Activated CD4-positive, alpha-beta memory T cell treated with anti-CD3 and anti-CD28 coated beads, Interleukin-2, amount 10 ng/mL, durations not matched to agents 7 days and 5 days (primary cell): ENCODE data around the gene FAM114A2. TPM values are rescaled to one million over a fixed set of nuclear protein-coding genes. Genes with fewer than 3 reads are reported as not detected.

Source experiments
- CTCF ChIA-PET: fragments of 350-600 bp; sonication (Branson Sonifier 250); formaldehyde crosslinking; loops from one replicate; lab custom pipeline; 2021; ENCODE audit warnings: antibody characterized with exemption, inconsistent platforms; lab: Charles Lee
- POLR2A ChIA-PET: fragments of 350-600 bp; sonication (Branson Sonifier 250); formaldehyde crosslinking; loops from one replicate; lab custom pipeline; 2021; ENCODE audit warnings: antibody characterized with exemption; lab: Charles Lee
- DNase-seq: peaks from one replicate; pipeline ENCODE4 v3.0.0-alpha.2; 2020
- H3K27ac Mint-ChIP-seq: one replicate; pipeline ENCODE4 v1.8.0; 2021; ENCODE audit warnings: mild to moderate bottlenecking, mixed read lengths
- H3K27me3 Mint-ChIP-seq: one replicate; pipeline ENCODE4 v1.8.0; 2021; ENCODE audit warnings: mixed read lengths
- H3K36me3 Mint-ChIP-seq: one replicate; pipeline ENCODE4 v1.8.0; 2021; ENCODE audit warnings: low read depth, mixed read lengths
- H3K4me1 Mint-ChIP-seq: one replicate; pipeline ENCODE4 v1.8.0; 2021; ENCODE audit warnings: mixed read lengths
- H3K4me3 Mint-ChIP-seq: one replicate; pipeline ENCODE4 v1.8.0; 2021; ENCODE audit warnings: mild to moderate bottlenecking, mixed read lengths
- H3K9me3 Mint-ChIP-seq: one replicate; pipeline ENCODE4 v1.8.0; 2021; ENCODE audit warnings: mixed read lengths
- total RNA-seq, 2 experiments: library from RNA; stranded (reverse); gene quantifications; one replicate each; pipeline ENCODE4 v1.2.3, GENCODE V29; 2021

FAM114A2 gene
- 10 to 100 TPM; 27.0 to 28.5 TPM for total RNA-seq

- Mint-ChIP-seq H3K4me3 (peak within 1 kb of the TSS; percentile 99), H3K36me3 (peaks cover 15% of the 10 kb centered on the region), H3K4me1 (peaks cover 49% of the 10 kb centered on the region), H3K9me3 (no peaks in the 10 kb centered on the region), H3K27me3 (no peaks in the 10 kb centered on the region), H3K27ac (peak within 1 kb of the TSS; percentile 96)
- CTCF ChIA-PET: interaction anchor here (0.8 to 5.0 kb wide), 9 partner anchors 20 to 183 kb away, joined by 3 to 38 read pairs (median 7); partner anchors contain the start of gene GALNT10
- POLR2A ChIA-PET: interaction anchor here (0.7 to 3.6 kb wide), 24 partner anchors 11 to 791 kb away, joined by 3 to 36 read pairs (median 6); partner anchors contain the start of genes GALNT10 and SAP30L
- DNase-seq: peak; percentile 92
Measured at GRCh38 chr5:154038707-154039457, at the start of gene FAM114A2, which contains the start of gene MFAP3. Gene FAM114A2, minus strand, starts transcription at chr5:154038910. Its CDS starts 3,957 bp downstream, at chr5:154034953. Gene MFAP3, plus strand, starts transcription at chr5:154038967. Its CDS starts 10,756 bp downstream, at chr5:154049723.

DNA sequence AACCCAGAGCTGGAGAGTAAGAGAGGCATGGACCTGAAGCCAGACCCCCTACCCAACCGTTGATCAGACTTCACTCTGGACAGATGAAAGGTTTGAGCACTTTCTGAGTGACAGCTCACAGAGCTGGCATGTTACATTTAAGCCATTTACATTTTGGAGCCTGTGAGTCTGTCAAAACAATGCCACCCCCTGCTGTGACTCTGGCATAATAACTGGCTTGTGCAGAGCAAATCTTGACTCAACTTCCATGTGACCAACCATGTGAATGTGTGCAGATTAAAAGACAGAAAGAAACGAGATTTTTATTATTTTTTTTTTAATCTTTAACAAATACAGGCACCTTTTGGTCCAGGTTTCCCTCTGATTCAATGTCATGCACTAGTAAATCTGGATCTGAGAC lies 48.5 kb upstream of the FAM114A2 start:
- no peak for DNase-seq
- Mint-ChIP-seq H3K4me1 (peaks cover 4% of the 10 kb centered on the region), H3K36me3 (no peaks in the 10 kb centered on the region), H3K27me3 (peaks cover 11% of the 10 kb centered on the region), H3K9me3 (no peaks in the 10 kb centered on the region), H3K4me3 (no peak overlapping the region), H3K27ac (no peak overlapping the region)
- POLR2A ChIA-PET: interaction anchor here (1.0 kb wide), 1 partner anchor 12 kb away, joined by 3 read pairs; no protein-coding TSS in a partner anchor
- CTCF ChIA-PET: interaction anchor here (0.6 to 4.7 kb wide), 5 partner anchors 12 to 250 kb away, joined by 3 to 26 read pairs (median 5); no protein-coding TSS in a partner anchor

DNA sequence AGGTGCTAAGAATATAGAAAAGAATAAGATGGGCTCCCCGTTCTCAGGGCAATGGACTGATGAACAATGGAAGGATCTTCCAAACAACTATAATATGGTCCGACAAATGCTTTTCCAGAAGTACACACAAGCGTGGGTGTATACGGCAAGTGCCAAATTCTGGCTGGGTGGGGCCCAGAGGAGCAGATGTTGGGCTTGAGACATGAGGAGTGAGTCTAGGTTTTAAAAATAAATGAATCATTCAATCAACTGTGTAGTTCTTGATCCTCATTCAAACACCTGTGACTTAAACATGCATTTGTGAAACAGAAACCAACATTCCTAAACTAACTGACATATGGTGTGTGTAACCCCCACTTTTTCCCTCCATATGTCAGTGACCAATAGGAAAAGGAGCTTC lies 47.9 kb upstream of the FAM114A2 start:
- H3K36me3 Mint-ChIP-seq: no peaks in the 10 kb centered on the region
- ChIA-PET CTCF (interaction anchor here (0.6 to 4.7 kb wide), 5 partner anchors 12 to 250 kb away, joined by 3 to 26 read pairs (median 5); no protein-coding TSS in a partner anchor), POLR2A (interaction anchor here (1.0 kb wide), 1 partner anchor 12 kb away, joined by 3 read pairs; no protein-coding TSS in a partner anchor)
- H3K27ac Mint-ChIP-seq: no peak overlapping the region
- peaks cover 8% of the 10 kb centered on the region for H3K27me3 Mint-ChIP-seq
- H3K4me1 Mint-ChIP-seq: peaks cover 4% of the 10 kb centered on the region
- no peak overlapping the region for H3K4me3 Mint-ChIP-seq
- no peaks in the 10 kb centered on the region for H3K9me3 Mint-ChIP-seq
- DNase-seq: no peak

DNA sequence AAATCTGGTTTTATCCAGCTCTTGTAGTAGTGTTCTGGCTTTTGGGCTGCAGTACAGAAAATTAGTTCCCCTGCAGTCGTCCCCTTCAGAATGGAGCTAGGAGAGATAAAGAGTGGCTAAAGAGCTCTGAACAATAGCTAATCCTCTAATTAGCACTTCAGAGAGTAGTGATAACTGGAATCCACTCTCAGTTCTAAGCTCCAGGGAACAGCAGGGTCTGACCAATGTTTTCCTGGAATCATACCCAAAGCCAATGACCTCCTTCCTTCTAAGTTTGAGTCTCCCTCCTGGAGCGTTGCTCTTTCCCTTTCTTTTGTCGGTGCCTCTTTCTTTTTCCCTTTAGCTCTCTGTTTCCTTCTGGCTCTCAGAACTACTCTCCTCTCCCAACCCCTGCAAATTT lies 47.4 kb upstream of the FAM114A2 start:
- H3K27ac Mint-ChIP-seq: no peak overlapping the region
- peaks cover 6% of the 10 kb centered on the region for H3K27me3 Mint-ChIP-seq
- no peaks in the 10 kb centered on the region for H3K9me3 Mint-ChIP-seq
- no peaks in the 10 kb centered on the region for H3K36me3 Mint-ChIP-seq
- H3K4me1 Mint-ChIP-seq: peaks cover 4% of the 10 kb centered on the region
- DNase-seq: no peak
- ChIA-PET POLR2A (interaction anchor here (1.0 kb wide), 1 partner anchor 11 kb away, joined by 3 read pairs; no protein-coding TSS in a partner anchor), CTCF (interaction anchor here (0.9 to 4.7 kb wide), 5 partner anchors 11 to 104 kb away, joined by 3 to 26 read pairs (median 5); no protein-coding TSS in a partner anchor)
- H3K4me3 Mint-ChIP-seq: no peak overlapping the region

DNA sequence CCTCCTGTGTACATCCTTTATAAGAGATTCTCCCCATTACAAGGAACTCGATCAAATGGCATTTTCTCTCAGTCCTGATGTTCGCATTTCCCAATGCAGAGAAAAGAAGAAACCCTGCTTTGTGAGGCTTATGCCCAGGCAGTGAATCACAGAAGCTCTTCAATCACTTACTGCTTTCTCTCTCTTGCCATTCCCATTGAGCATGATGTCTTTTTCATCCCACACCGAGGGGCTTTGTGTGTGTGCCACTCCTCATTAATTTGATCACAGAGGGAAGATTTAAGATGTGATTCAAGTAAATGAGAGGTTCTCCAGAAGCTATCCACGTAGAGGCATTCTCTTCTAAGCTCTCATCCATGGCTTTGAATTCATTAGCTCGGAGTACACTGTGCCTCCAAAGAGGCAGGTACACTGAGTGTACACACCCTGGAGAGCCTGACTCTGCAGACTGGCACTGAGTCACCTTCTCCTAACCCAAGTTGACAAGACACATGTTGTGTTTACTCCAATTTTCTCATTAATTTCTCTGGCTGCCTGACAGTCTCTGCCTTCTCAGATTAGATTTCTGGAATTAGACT lies 45.4 kb upstream of the FAM114A2 start:
- Mint-ChIP-seq H3K36me3 (no peaks in the 10 kb centered on the region), H3K9me3 (no peaks in the 10 kb centered on the region), H3K27ac (no peak overlapping the region), H3K4me1 (peaks cover 4% of the 10 kb centered on the region), H3K4me3 (no peak overlapping the region), H3K27me3 (peaks cover 6% of the 10 kb centered on the region)
- ChIA-PET CTCF (no interaction called here), POLR2A (no interaction called here)
- no peak for DNase-seq

- H3K27ac Mint-ChIP-seq: no peak overlapping the region
- no peak for DNase-seq
- H3K4me3 Mint-ChIP-seq: no peak overlapping the region
- ChIA-PET CTCF (interaction anchor here (2.3 kb wide), 1 partner anchor 9 kb away, joined by 10 read pairs; no protein-coding TSS in a partner anchor), POLR2A (no interaction called here)
- no peaks in the 10 kb centered on the region for H3K9me3 Mint-ChIP-seq
- peaks cover 2% of the 10 kb centered on the region for H3K27me3 Mint-ChIP-seq
- peaks cover 13% of the 10 kb centered on the region for H3K4me1 Mint-ChIP-seq
- no peaks in the 10 kb centered on the region for H3K36me3 Mint-ChIP-seq
Measured at GRCh38 chr5:154081246-154081645, 42.5 kb upstream of the FAM114A2 start.

- Mint-ChIP-seq H3K4me3 (no peak overlapping the region), H3K36me3 (no peaks in the 10 kb centered on the region), H3K27ac (no peak overlapping the region), H3K9me3 (no peaks in the 10 kb centered on the region), H3K27me3 (no peaks in the 10 kb centered on the region), H3K4me1 (peaks cover 36% of the 10 kb centered on the region)
- POLR2A ChIA-PET: interaction anchor here (1.1 to 4.0 kb wide), 2 partner anchors 111 to 113 kb away, joined by 4 to 36 read pairs; partner anchors contain the start of gene GALNT10
- CTCF ChIA-PET: interaction anchor here (1.2 to 6.8 kb wide), 2 partner anchors 102 to 326 kb away, joined by 5 to 190 read pairs; no protein-coding TSS in a partner anchor
- no peak for DNase-seq
Measured at GRCh38 chr5:154078272-154078671, 39.6 kb upstream of the FAM114A2 start.

GRCh38 chr5:154077696-154078095 lies 39.0 kb upstream of the FAM114A2 start:
- POLR2A ChIA-PET: interaction anchor here (4.0 kb wide), 1 partner anchor 113 kb away, joined by 36 read pairs; the partner anchor contains the start of gene GALNT10
- no peak for DNase-seq

DNA sequence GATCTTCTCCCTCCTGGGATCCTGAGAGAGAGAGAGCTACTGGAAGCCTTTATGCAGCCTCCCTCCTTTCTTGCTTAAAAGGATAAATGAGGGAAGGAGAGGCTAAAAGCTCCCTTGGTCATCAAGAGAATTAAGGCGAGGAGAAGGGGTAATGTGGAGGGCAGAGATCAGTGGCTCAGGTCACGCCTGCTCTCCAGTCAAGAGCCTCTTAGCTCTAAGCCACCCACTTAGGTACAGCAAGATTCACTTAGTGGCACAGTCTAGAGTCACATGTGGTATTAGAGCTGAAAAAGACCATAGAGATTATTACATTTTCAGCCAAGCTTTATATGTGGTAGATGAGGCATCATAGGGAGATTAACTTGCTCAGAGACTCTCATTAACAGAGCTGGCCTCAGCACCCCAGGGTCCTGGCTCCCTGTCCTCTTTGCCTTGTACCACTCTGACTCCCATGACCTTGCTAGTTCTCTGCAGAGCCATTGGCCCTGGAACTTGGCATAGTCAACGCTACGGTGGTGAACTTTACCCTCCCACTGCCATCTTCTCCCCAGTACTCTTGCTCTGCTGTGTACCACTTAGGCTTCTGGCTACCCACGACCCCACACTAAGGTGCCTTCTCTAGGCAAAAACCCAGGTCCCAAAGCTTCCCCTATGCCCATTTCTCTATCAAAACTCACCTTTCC lies 37.7 kb upstream of the FAM114A2 start:
- ChIA-PET CTCF (interaction anchor here (0.9 to 10.8 kb wide), 6 partner anchors 101 to 330 kb away, joined by 3 to 209 read pairs (median 58); partner anchors contain the start of gene GALNT10), POLR2A (interaction anchor here (0.8 to 5.5 kb wide), 4 partner anchors 19 to 115 kb away, joined by 3 to 36 read pairs (median 20); partner anchors contain the start of genes FAM114A2, GALNT10 and MFAP3)
- no peak for DNase-seq
- Mint-ChIP-seq H3K36me3 (no peaks in the 10 kb centered on the region), H3K27ac (peak overlapping the region; percentile 76), H3K4me3 (no peak overlapping the region), H3K9me3 (no peaks in the 10 kb centered on the region), H3K27me3 (no peaks in the 10 kb centered on the region), H3K4me1 (peaks cover 55% of the 10 kb centered on the region)

More at GRCh38 chr5:154077696-154078095, 39.0 kb upstream of the FAM114A2 start:
- H3K4me1 Mint-ChIP-seq: peaks cover 42% of the 10 kb centered on the region
- CTCF ChIA-PET: interaction anchor here (1.2 to 10.8 kb wide), 3 partner anchors 102 to 329 kb away, joined by 5 to 209 read pairs (median 190); no protein-coding TSS in a partner anchor
- no peak overlapping the region for H3K27ac Mint-ChIP-seq
- H3K4me3 Mint-ChIP-seq: no peak overlapping the region
- no peaks in the 10 kb centered on the region for H3K36me3 Mint-ChIP-seq
- no peaks in the 10 kb centered on the region for H3K9me3 Mint-ChIP-seq
- no peaks in the 10 kb centered on the region for H3K27me3 Mint-ChIP-seq

GRCh38 chr5:154072414-154073171 lies 33.9 kb upstream of the FAM114A2 start:
- peak; percentile 90 for DNase-seq
- Mint-ChIP-seq H3K27me3 (no peaks in the 10 kb centered on the region), H3K4me3 (no peak overlapping the region), H3K4me1 (peaks cover 56% of the 10 kb centered on the region), H3K9me3 (no peaks in the 10 kb centered on the region), H3K36me3 (no peaks in the 10 kb centered on the region), H3K27ac (peak overlapping the region; percentile 27)
- ChIA-PET POLR2A (interaction anchor here (0.6 to 5.5 kb wide), 11 partner anchors 15 to 1544 kb away, joined by 3 to 36 read pairs (median 4); partner anchors contain the start of genes FAM114A2, GALNT10, MFAP3 and SAP30L), CTCF (interaction anchor here (0.5 to 10.8 kb wide), 65 partner anchors 9 to 537 kb away, joined by 3 to 209 read pairs (median 4); partner anchors contain the start of genes FAM114A2, GALNT10 and MFAP3)

GRCh38 chr5:154071799-154072413 lies 33.2 kb upstream of the FAM114A2 start:
- no peaks in the 10 kb centered on the region for H3K36me3 Mint-ChIP-seq
- peaks cover 52% of the 10 kb centered on the region for H3K4me1 Mint-ChIP-seq
- DNase-seq: no peak
- H3K9me3 Mint-ChIP-seq: no peaks in the 10 kb centered on the region
- no peak overlapping the region for H3K4me3 Mint-ChIP-seq
- peak overlapping the region; percentile 24 for H3K27ac Mint-ChIP-seq
- no peaks in the 10 kb centered on the region for H3K27me3 Mint-ChIP-seq
- ChIA-PET CTCF (interaction anchor here (0.5 to 10.8 kb wide), 60 partner anchors 8 to 538 kb away, joined by 3 to 209 read pairs (median 4); partner anchors contain the start of genes FAM114A2, GALNT10 and MFAP3), POLR2A (interaction anchor here (0.6 to 5.5 kb wide), 11 partner anchors 14 to 1543 kb away, joined by 3 to 36 read pairs (median 4); partner anchors contain the start of genes FAM114A2, GALNT10, MFAP3 and SAP30L)
